GM12872 (cell line): Measurements from ENCODE around the gene COL8A1.
A peak's percentile ranks its signal among the peaks of the same experiment; 100 is the strongest.

Experiments
- TF ChIP-seq, protein P1 (sequence below): IDR thresholded peaks from 3 replicates; pipeline ENCODE4 v1.5.1; 2011; ENCODE audit warnings: low read depth, mild to moderate bottlenecking, low read length, moderate library complexity; ENCODE audit not compliant: insufficient read depth

COL8A1 gene

GRCh38 chr3:99780749-99781148 is 142.4 kb downstream of the COL8A1 start:
- TF ChIP-seq, protein P1, sequence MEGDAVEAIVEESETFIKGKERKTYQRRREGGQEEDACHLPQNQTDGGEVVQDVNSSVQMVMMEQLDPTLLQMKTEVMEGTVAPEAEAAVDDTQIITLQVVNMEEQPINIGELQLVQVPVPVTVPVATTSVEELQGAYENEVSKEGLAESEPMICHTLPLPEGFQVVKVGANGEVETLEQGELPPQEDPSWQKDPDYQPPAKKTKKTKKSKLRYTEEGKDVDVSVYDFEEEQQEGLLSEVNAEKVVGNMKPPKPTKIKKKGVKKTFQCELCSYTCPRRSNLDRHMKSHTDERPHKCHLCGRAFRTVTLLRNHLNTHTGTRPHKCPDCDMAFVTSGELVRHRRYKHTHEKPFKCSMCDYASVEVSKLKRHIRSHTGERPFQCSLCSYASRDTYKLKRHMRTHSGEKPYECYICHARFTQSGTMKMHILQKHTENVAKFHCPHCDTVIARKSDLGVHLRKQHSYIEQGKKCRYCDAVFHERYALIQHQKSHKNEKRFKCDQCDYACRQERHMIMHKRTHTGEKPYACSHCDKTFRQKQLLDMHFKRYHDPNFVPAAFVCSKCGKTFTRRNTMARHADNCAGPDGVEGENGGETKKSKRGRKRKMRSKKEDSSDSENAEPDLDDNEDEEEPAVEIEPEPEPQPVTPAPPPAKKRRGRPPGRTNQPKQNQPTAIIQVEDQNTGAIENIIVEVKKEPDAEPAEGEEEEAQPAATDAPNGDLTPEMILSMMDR, result no peak

GRCh38 chr3:99781761-99782160 is 143.4 kb downstream of the COL8A1 start:
- TF ChIP-seq, protein P1, result no peak

- TF ChIP-seq, protein P1, result no peak
These were observed 144.7 kb downstream of the COL8A1 start for GRCh38 chr3:99783011-99783573.

- TF ChIP-seq, protein P1, result peak; percentile 72
These were observed 150.8 kb downstream of the COL8A1 start for GRCh38 chr3:99789011-99789721.

DNA sequence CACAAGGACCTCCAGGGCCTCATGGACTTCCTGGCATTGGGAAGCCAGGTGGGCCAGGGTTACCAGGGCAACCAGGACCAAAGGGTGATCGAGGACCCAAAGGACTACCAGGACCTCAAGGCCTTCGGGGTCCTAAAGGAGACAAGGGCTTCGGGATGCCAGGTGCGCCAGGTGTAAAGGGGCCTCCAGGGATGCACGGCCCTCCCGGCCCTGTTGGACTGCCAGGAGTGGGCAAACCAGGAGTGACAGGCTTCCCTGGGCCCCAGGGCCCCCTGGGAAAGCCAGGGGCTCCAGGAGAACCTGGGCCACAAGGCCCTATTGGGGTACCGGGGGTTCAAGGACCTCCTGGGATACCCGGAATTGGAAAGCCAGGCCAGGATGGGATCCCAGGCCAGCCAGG is 156.1 kb downstream of the COL8A1 start:
- TF ChIP-seq, protein P1, result no peak

DNA sequence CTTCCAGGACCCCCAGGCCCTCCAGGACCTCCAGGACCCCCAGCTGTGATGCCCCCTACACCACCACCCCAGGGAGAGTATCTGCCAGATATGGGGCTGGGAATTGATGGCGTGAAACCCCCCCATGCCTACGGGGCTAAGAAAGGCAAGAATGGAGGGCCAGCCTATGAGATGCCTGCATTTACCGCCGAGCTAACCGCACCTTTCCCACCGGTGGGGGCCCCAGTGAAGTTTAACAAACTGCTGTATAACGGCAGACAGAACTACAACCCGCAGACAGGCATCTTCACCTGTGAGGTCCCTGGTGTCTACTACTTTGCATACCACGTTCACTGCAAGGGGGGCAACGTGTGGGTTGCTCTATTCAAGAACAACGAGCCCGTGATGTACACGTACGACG is 157.2 kb downstream of the COL8A1 start:
- TF ChIP-seq, protein P1, result no peak

DNA sequence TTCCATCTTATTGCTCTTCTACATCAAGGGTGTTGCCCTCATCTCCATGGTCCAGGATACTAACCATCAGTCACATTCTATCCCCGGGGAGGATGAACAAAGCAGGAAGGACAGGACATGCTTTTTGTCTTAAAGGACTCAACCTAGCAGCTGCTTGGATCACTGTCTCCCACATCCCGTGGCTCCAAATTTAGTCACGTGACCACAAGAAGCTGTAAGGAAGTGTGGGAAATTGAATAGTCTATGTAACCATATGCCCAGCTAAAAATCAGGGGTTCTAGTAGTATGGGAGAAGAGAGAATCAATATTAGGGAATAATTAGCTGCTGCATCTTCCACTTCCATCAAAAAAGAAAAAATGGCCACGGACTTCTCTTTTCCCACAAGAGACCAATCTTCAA is 161.0 kb downstream of the COL8A1 start:
- TF ChIP-seq, protein P1, result no peak
